AG04449 (cell line): Measurements from ENCODE around the gene CXCL16.

Source experiments
- CTCF ChIA-PET: fragments of 350-600 bp; formaldehyde crosslinking; extraction: SDS; loops from one replicate; lab custom pipeline; 2021; ENCODE audit warnings: antibody characterized with exemption; lab: Yijun Ruan, JAX
- POLR2A ChIA-PET: fragments of 400-600, 350-600 bp; formaldehyde crosslinking; extraction: SDS; loops from one replicate; lab custom pipeline; 2020; ENCODE audit warnings: antibody characterized with exemption, inconsistent platforms; lab: Yijun Ruan, JAX
- DNase-seq: peaks from one replicate; pipeline ENCODE4 v3.0.0-alpha.2; 2010; ENCODE audit warnings: low read depth, low spot score
- H3K4me3 ChIP-seq: 2 replicates; pipeline ENCODE4 v1.5.1; 2011; ENCODE audit warnings: low read depth, mild to moderate bottlenecking, control low read depth, low read length
- CTCF ChIP-seq: IDR thresholded peaks from one replicate; pipeline ENCODE4 v1.5.1; 2011; ENCODE audit warnings: mild to moderate bottlenecking, moderate library complexity, low read length, control low read depth, inconsistent platforms; ENCODE audit not compliant: insufficient read depth; ENCODE audit errors: missing control alignments

The CXCL16 gene

GRCh38 chr17:4747847-4748246, 8.1 kb upstream of the CXCL16 start:
- no peak overlapping the region for H3K4me3 ChIP-seq
- ChIA-PET CTCF (no interaction called here), POLR2A (no interaction called here)
- DNase-seq = no peak
- TF ChIP-seq CTCF = no peak

GRCh38 chr17:4744999-4745969, 5.6 kb upstream of the CXCL16 start:
- H3K4me3 ChIP-seq = no peak overlapping the region
- no peak for TF ChIP-seq CTCF
- DNase-seq = no peak
- ChIA-PET POLR2A (no interaction called here), CTCF (no interaction called here)

GRCh38 chr17:4743898-4744297, 4.2 kb upstream of the CXCL16 start:
- ChIA-PET POLR2A (interaction anchor here (0.6 kb wide), 1 partner anchor 12 kb away, joined by 3 read pairs; no protein-coding TSS in a partner anchor), CTCF (no interaction called here)
- no peak overlapping the region for H3K4me3 ChIP-seq
- no peak for TF ChIP-seq CTCF
- no peak for DNase-seq

- CTCF ChIA-PET = no interaction called here
- H3K4me3 ChIP-seq = no peak overlapping the region
- no peak for TF ChIP-seq CTCF
- POLR2A ChIA-PET = no interaction called here
- no peak for DNase-seq
These were observed 3.5 kb upstream of the CXCL16 start for GRCh38 chr17:4743216-4743615.

GRCh38 chr17:4742629-4743028, 2.9 kb upstream of the CXCL16 start:
- no peak for DNase-seq
- POLR2A ChIA-PET = interaction anchor here (0.6 kb wide), 1 partner anchor 550 kb away, joined by 5 read pairs; no protein-coding TSS in a partner anchor
- CTCF ChIA-PET = no interaction called here
- no peak overlapping the region for H3K4me3 ChIP-seq
- no peak for TF ChIP-seq CTCF

- H3K4me3 ChIP-seq = no peak overlapping the region
- DNase-seq = no peak
- no peak for TF ChIP-seq CTCF
- CTCF ChIA-PET = no interaction called here
- POLR2A ChIA-PET = interaction anchor here (0.6 kb wide), 1 partner anchor 549 kb away, joined by 5 read pairs; no protein-coding TSS in a partner anchor
These were observed 2.4 kb upstream of the CXCL16 start for GRCh38 chr17:4742133-4742532.
